ENCODE results near the gene USP9X.

GRCh38 chrX:41145920-41146608, 60.8 kb downstream of the USP9X start:
- TF ChIP-seq CTCF (IDR thresholded peaks at IDR 0.05; ENCODE audit: poor library complexity) (no peak), EZH2phosphoT487 (IDR thresholded peaks at IDR 0.05; ENCODE audit: low read depth, severe bottlenecking, unreplicated experiment) (no peak), EZH2 (IDR thresholded peaks at IDR 0.05; ENCODE audit: borderline replicate concordance) (no peak)
